HG02763 (cell line): ENCODE measurements around the gene SMC3.
A peak's percentile ranks its signal among the peaks of the same experiment; 100 is the strongest.

Source experiments
- ATAC-seq: cut with Tn5 transposase; IDR thresholded peaks from one replicate; pipeline ENCODE4 v1.9.1; 2021; ENCODE audit warnings: mild to moderate bottlenecking, moderate library complexity; ENCODE audit not compliant: unreplicated experiment

SMC3 gene

GRCh38 chr10:110544958-110545537, 22.4 kb upstream of the SMC3 start:
- ATAC-seq, result no peak

- no peak for ATAC-seq
Observed at GRCh38 chr10:110546077-110546476, 21.4 kb upstream of the SMC3 start.

DNA sequence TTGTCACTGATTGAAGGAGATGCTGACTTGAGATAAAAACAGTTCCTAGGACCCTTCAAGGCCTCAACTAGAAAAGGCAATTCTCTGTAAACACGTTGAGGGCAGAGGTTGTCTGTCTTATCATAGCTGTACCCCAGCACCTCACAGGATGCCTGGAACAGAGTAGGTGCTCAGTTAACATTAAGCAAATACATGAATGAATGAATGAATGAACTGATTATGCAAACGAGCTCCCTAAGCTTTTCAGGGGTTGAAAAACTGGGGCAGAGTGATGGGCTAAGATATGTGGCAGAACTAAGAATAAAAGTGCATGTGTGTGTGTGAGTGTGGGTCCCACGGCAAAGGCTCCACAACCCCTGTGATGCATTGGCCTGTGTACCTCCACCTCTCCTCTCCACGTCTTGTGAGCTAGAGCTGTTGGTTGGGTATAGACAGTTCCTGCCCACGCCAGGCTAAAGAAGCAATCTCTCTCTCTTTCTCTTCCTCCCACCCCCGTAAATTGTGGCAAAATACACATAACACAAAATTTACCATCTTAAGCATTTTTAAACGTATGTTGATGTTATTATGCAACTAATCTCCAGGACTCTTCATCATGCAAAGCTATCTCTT, 20.9 kb upstream of the SMC3 start:
- ATAC-seq, result no peak

DNA sequence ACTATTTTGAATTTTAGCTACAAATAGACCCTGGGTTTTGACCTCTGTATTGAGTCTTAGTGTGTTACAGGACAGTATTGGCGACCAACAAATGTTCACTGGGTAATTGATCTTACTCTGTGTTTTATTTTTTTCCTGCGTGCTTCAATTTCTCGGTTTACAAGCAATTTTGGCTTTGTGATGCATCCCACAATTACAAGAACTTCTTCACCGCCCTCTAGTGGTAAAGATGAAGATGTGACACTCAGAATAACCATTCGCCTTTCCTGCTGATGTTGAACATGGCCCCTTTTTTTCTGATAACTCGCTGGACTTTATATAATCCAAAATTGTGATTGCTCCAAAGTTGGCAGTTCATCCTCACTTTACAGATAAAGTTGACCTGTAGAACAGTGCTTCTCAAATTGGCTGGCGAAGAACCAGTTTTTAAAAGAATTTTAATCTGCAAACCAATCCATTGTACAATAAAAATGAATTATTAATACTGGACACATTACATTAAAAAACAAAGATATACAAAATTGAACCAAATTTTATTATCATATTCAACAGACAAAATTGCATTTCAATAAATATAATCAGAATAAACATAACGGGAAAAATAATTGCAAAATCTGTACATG, 20.2 kb upstream of the SMC3 start:
- peak; percentile 51 for ATAC-seq

- ATAC-seq, result no peak
Observed at GRCh38 chr10:110548002-110548401, 19.5 kb upstream of the SMC3 start.

GRCh38 chr10:110549211-110549610, 18.3 kb upstream of the SMC3 start:
- ATAC-seq, result no peak

- no peak for ATAC-seq
Observed at GRCh38 chr10:110553905-110554304, 13.6 kb upstream of the SMC3 start.

- ATAC-seq, result no peak
Observed at GRCh38 chr10:110556296-110556695, 11.2 kb upstream of the SMC3 start.

- ATAC-seq, result peak; percentile 65
Observed at GRCh38 chr10:110556969-110557601, 10.4 kb upstream of the SMC3 start.

- ATAC-seq, result no peak
Observed at GRCh38 chr10:110558041-110558440, 9.5 kb upstream of the SMC3 start.

DNA sequence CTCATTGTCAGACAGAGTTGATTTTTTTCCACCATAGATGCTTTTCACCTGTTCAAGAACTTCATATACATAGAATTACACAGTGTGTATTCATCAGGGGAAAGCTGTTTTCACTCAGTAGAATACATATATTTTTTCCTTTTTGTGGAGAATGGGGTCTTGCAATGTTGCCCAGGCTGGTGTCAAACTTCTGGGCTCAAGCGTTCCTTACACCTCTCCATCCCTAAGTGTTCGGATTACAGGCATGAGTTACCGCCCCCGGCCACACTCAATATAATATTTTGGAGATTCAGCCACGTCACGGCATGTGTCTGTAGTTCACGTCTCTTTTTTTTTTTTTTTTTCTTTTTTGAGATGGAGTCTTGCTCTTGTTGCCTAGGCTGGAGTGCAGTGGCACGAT, 7.5 kb upstream of the SMC3 start:
- no peak for ATAC-seq

- ATAC-seq, result no peak
Observed at GRCh38 chr10:110561292-110561691, 6.2 kb upstream of the SMC3 start.

- no peak for ATAC-seq
Observed at GRCh38 chr10:110562348-110562747, 5.1 kb upstream of the SMC3 start.

DNA sequence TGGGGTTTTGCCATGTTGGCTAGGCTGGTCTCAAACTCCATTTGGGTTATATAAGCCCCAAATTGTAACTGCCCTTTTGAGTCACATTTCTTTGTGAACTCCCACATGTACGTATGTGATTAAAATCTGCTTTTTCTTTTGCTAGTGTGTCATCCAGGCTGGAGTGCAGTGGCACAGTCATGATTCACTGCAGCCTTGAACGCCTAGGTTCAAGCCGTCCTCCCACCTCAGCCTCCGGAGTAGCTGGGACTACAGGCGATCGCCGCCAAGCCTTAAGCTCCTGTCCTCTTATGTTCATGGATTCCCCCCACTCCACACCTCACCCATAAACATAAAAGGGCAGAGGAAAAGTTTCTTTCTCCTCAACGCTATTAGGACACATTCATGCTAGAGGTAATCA, 4.4 kb upstream of the SMC3 start:
- no peak for ATAC-seq

DNA sequence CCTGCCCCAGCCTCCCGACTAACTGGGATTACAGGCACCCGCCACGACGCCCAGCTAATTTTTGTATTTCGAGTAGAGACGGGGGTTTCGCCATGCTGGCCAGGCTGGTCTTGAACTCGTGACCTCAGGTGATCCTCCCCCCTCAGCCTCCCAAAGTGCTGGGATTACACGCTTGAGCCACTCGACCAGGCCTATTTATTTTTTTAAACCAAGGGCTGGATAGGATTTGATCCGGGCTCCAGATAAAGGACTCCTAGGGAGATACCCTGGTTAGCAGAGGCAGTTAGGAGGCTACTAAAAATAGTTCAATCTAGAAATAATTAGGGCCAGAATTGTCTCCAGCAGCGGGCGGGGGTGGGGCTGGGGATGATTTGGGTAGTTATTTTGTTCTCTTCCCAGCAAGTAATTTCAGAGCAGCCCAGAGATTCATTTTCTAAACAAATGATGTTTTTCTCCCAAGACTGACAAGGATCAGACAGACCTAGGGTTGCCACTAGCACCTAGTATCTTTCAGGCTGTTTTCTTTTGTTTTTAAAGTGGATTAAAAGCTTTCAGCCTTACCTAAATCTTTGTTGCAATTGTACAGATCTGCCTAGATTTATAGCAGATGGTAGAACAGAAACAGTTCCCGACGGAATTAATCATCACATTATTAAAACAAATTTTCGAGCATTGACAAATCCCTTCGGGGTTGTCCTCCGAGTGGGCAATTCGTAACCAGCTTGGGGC, 859 bp upstream of the SMC3 start:
- no peak for ATAC-seq

- ATAC-seq, result peak; percentile 30
Observed at GRCh38 chr10:110568055-110568735, 700 bp downstream of the SMC3 start.

DNA sequence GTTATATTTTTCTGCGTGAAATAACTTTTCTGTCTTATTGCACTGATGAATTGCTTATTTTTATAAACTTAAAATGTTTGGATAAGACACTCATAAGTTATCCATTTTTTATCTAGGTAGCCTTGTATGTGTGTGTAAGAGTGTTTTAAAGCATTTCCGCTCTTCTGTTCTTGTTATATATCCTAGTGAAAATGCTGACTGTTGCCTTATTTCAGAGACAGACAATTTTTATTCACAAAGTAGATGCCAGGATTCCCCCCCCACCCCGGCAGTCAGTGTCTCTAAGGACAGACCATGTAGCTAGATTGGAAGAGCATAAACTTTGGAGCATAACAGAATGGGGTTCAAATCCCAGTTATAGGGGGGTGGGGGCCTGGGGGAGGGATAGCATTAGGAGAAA, 1.6 kb downstream of the SMC3 start:
- ATAC-seq, result no peak

DNA sequence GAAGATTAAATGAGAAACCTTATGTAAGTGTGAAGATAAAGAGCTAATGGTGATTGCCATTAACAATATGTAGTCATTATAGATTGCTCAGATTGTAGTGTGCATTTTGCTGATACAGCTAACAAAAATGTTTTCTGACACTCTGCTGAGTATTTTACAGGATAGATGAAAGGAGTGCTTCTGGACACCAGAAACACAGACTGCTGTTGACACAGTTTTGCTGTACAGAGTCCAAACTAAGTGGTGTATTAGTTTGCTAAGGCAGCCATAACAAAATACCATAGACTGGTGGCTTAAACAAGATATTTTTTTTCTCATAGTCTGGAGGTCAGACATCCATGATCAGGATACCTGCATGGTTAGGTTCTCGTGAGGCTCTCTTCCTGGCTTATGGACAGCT, 2.2 kb downstream of the SMC3 start:
- no peak for ATAC-seq

DNA sequence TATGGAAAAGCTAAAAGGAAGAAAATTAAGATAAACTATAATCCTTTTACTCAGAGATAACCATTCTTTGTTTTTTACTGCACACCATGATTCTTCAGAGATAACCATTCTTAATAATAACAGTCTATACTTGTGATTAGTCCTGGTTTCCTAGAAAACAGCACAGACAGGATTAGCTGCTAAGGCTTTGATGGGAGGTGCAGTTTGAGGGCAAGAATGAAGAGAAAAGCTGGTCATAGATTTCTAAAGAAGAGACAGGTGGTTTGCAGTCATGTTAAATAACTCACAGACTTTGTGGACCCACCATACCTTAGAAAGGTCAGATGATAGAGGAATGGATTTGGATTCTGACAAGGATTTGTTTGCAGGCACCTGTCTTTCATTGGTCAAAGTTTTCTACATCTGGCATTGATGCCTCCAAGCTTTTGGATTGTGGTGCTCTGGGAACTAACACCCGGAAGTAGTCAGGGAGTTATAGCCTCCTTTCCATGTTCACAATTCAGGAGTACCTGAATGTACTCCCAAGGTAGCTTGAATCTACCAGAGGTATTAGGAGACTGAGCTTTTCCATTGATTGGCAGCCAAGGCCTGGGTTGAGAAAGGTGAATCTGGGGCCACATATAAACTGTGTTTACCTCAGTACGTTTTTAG, 3.7 kb downstream of the SMC3 start:
- ATAC-seq, result no peak

DNA sequence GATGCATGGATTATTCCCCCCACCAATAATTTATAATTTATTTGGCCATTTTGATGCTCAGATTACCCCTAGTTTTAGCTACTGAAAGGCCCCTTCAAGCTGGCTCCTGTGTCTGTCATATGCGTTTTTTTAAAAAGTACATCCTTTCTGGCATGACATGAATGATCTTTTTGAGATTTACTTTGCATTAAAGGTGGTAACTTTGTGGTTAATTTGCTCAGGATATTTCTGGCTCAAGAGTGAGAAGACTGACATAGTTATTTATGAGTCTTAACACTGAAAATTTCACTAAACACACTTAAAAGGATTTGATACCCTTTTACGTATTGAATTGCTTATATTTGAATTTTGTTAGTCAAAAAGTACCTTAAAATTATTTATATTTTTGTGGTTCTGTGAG, 5.4 kb downstream of the SMC3 start:
- no peak for ATAC-seq
